ENCODE measurements around the gene PRKAG2. TPM values are rescaled to one million over a fixed set of nuclear protein-coding genes. Genes with fewer than 3 reads are reported as not detected.
A peak's percentile ranks its signal among the peaks of the same experiment; 100 is the strongest.

The PRKAG2 gene
- total RNA-seq, 1 donor from 2014 or later, result 25.4 TPM

- peak; percentile 81 for DNase-seq (ENCODE audit: extremely low read depth, low read depth, low spot score)
Observed at GRCh38 chr7:151687523-151688235, 189.2 kb downstream of the PRKAG2 start.

DNA sequence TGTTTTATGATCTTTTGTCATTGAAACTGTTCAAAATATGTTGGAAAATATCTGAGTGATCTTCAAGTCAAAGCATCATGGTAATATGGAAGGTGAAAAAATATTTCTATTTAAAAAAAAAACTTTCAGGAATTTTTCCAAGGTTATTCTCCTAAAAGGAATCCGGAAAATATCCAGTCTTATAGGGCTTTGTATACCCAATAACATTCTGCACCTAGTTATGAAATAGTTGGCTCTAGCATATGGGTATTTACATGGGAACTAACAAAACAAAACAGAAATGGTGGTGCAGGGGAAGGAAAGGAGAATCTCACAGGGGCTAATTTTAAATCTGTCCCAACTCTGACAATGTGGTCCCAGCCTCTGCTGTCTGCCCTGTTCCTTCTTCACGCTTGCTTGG, 190.1 kb downstream of the PRKAG2 start:
- no peak for DNase-seq (ENCODE audit: extremely low read depth, low read depth, low spot score)

DNA sequence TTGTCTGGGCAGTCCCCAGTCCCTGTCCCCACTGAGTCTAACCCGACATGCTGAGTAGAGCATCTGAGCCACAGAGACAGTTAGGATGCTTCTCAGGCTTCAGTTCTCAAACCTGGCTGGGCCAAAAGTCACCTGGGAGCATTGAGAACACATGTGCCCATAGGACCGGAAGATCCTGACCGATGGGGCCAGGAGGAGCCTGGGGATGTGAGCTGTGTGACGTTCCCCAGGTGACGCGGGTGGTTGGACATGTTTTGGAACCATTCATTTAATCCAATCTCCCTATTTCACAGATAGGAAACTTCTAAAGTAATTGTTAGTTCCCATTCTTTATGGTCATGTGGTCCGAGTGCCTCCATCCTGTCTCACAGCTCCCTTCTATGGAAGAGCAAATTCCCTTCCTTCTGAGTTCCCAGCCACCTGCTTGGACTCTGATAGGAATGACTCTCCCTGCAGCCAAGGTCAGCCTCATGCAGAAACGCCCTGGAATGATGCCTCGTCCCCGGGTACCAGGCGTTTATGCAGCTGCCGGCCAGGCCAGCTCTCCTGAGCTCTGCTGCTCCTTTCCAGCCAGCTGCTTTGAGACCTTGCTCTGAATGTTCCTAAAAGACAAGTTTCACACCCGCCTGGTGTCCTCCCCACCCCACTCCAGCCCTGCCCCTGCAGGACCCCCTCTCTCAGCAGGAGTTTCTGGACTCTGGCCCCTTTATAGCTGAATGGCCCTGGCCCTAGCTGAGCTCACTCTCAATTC, 190.7 kb downstream of the PRKAG2 start:
- no peak for DNase-seq (ENCODE audit: extremely low read depth, low read depth, low spot score)

DNA sequence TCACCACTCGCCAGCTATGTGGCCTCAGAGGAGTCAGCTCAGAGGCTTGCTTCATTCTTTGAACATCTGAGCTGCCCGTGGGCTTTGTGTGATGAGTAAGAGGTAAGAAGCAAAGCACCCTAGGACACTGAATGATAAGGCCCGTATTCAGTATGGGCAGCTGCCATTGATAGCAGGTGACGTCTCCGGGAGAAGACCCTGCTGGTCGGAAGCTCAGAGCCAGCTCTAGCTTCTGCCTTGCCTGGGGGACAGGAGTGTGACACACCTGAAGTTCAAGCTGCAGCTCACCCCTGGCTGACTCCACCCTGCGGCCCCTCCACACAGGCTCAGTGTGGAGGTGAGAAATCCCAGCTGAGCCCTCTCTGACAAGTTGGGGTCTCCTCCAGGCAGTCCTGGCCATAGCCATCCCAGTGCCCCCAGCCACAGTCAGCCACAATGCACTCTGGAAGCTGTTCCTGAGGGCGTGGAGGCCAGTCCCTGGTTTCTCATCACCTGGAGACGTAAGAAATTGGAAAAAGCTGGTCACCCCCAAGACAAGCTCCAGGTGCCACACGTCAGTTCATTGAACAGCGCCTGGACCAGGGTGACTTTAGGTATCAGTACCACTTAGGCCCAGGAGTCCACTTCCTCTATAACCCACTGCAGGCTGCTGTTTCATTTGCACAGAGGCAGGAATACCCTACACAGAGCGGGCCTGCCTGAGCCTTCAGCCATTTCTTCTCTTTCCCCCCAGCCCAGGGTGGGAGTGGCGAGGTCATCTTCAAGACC, 192.3 kb downstream of the PRKAG2 start:
- no peak for DNase-seq (ENCODE audit: extremely low read depth, low read depth, low spot score)

DNA sequence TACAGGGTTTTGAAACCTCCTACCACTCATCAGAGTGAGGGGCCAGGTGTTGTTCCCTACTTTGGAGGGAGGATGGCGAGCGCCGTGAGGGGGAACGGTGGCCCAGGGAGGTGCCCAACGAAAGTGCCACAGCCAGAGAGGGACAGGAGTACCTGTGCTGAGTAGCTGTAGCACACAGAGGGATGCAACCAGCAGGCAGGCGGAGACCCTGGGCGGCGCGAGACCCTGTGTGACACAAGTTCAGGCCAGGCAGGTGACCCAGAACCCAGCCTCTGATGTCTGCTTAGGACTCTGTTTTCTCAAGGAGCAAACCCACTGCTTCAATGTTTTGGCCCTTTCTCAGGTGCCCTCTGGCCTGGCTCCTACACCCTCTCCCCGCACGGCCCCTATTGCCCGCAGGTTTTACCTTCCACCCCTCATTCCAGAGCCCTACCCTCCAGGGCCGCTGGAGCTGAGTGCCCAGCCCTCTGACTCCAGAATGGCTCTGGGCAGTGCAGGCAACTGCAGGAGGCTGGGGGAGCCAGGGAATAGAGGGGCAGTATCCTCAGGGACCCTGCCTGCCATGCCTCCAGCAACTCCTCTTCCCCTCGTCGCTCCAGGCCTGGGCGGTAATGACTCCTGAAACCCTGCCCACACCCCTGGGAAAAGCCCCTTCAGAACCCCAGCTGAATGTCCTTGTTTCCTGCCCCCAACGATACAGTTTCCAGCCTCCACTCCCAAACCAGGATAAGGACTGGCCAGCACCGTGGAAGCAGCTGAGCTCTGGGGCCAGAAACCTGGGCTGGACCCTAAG, 193.1 kb downstream of the PRKAG2 start:
- DNase-seq (ENCODE audit: extremely low read depth, low read depth, low spot score), result no peak

DNA sequence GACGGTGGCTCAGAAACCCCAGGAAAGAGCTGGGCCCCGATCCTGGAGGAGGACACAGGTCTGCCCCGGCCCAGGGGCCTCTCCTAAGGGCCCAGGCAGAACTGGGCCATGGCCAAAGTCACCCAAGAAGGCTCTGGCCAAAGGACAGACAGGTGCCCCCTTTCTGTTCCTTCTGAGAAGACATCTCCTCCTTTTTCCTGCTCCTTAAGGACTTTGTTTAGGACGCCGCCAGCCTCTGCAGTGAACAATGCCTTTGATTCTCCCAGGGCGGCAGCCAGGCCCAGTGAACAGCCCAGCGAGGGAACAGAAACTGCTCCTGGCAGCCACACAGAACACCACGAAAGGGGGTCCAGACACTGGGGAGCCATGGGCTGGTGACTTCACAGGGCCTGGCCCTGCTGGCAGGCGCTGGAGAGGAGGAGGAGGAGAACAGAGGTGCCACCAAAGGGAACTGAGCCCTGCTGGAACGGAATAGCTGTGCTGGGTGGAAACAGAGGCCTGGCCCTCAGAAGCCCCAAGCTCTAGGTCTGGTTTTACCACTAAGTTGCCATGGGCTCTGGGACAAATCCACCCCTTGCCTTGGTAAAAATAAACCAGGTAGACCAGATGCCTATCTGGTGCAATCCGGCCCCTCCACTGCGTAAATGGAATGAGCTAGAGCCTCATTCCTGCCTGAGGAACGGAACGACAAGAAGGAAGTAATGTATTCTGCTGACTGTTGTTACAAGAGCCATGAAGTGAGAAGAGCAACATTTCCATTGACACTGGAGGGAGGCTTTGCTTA, 193.9 kb downstream of the PRKAG2 start:
- DNase-seq (ENCODE audit: extremely low read depth, low read depth, low spot score), result no peak

DNA sequence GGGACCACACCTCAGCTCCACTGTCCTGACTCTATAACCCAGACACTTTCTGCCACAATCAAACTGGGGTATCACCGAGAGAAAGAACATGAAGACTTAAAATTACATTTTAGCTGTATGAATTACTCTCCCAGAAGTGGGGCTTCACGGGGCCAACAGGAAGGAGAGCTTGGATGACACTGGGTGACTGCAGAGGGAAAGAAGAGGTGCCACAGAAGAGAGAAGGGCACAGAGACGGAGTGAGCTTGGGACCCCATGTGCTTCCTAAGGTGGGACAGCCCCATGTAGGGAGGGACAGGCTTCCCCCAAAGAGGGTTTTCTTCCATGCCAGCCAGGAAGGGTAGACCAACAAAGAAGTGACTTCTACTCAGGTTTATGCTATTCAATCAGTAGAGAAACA, 195.2 kb downstream of the PRKAG2 start:
- DNase-seq (ENCODE audit: extremely low read depth, low read depth, low spot score), result no peak

- DNase-seq (ENCODE audit: extremely low read depth, low read depth, low spot score), result no peak
Observed at GRCh38 chr7:151680810-151681209, 196.1 kb downstream of the PRKAG2 start.

GRCh38 chr7:151679881-151680612, 196.9 kb downstream of the PRKAG2 start:
- no peak for DNase-seq (ENCODE audit: extremely low read depth, low read depth, low spot score)

- no peak for DNase-seq (ENCODE audit: extremely low read depth, low read depth, low spot score)
Observed at GRCh38 chr7:151679071-151679708, 197.7 kb downstream of the PRKAG2 start.

DNA sequence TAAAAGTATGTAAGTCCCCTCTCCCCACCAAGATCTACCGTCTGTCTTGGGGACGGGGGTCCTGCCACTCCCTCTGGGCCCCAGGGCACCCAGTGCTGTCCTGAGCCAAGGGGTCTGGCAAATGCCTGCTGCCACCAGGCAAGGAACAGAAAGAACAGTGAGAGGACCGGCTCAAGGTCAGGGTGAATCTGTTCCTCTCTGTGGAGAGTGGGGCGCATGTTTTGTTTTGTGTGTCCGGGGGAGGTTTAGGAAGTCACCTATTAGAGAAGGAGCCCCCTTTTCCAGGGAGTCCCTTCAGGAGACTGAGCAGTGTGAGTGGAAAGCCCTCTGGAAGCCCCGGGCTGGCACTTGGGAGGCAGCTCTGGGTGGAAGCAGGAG, 198.7 kb downstream of the PRKAG2 start:
- no peak for DNase-seq (ENCODE audit: extremely low read depth, low read depth, low spot score)

- DNase-seq (ENCODE audit: extremely low read depth, low read depth, low spot score), result no peak
Observed at GRCh38 chr7:151677581-151678226, 199.2 kb downstream of the PRKAG2 start.

DNA sequence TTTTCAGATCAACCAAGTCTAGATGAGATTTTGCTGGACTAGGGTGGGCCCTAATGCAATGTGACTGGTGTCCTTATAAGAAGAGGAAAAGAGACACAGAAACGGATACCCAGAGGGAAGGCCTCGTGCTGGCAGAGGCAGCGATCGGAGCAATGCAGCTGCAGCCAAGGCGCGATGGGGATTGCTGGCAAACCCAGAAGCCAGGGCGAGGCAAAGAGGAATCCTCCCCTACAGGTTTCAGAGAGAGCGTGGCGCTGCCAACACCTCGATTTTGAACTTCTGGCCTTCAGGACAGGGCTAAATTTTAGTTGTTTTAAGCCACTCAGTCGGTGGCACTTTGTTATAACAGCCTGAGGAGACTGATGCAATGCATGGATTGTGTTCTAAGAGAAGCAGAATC, 200.2 kb downstream of the PRKAG2 start:
- DNase-seq (ENCODE audit: extremely low read depth, low read depth, low spot score), result no peak

DNA sequence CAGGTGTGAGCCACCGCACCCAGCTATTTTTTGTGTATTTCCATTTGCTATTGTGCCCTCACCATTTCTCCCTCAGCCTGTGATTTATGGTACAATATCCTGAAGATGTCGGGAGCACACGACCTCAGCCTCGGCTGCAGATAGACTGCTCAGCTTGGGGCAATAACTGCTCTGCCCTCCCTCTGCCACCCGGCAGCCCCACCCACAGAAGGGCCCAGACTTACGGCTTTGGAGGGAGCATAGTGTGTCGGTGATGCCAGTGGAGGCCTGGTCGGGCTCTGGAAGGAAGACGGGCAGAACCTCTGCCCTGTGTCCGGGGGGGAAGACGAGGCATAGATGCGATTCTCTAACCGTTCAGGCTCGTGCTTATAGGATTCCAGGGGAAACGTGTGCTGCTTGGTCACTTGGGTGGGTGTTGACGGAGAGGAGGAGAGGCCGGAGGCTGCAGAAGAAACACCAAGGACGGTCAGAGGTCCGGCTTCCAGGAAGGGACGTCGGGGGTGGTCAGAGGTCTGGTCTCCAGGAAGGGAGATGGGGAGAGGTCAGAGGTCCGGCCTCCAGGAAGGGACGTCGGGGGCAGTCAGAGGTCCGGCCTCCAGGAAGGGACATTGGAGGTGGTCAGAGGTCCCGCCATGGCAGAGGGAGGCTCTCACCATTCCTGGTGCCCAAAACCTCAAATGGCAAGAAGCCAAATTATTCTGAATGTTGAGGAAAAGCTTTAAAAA, 201.6 kb downstream of the PRKAG2 start:
- no peak for DNase-seq (ENCODE audit: extremely low read depth, low read depth, low spot score)

DNA sequence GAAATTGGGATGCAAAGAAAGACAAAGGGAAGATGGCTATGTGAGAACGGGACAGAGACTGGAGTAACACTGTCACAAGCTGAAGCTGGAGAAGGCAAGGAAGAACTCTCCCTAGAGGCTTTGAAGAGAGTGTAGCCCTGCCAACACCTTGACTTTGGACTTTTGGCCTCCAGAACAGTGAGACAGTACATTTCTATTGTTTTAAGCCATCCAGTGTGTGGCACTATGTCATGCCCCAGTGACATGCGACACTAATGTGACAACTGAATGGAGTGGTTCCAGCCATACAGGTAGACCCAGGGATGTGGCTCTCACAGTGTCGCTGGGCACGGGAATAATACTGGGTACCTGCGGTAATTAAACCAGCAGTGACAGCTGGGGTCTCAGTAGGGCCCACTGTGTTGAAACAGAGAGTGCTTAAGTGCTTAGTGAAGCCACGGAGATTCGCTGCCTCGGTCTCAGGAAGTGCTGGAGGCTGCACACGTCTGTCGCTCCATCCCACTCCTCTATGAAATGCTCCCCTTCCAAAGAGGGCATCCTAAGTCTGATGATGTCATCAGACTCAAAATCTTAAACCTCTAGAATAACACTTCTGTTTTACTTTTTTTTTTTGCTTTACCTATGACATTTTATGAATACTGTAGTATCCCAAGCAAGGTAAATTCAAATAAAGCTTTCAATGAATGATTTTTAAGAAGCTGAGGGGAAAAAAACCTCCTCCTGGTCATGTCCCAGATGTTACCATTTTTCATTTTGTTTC, 202.6 kb downstream of the PRKAG2 start:
- no peak for DNase-seq (ENCODE audit: extremely low read depth, low read depth, low spot score)

DNA sequence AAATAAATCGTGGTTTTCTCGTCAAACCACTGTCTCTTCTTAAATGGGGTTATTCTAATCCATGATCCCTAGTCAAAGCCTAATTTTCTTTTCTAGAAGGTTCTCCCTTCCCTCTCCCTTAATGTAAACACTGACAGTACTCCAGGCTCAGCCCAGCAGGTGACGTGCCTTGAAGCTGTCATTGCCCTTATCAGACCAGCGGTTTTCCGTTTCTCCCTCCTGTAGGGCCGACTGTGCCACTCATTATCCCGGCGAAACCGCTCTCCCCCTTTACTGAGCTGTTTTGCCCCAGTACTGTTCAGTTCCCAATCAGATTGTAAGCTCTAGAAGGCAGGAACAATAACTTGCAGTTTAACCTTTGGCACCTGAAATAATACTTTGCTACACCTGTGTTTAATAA, 203.7 kb downstream of the PRKAG2 start:
- DNase-seq (ENCODE audit: extremely low read depth, low read depth, low spot score), result no peak

GRCh38 chr7:151672716-151673115, 204.2 kb downstream of the PRKAG2 start:
- no peak for DNase-seq (ENCODE audit: extremely low read depth, low read depth, low spot score)

Measured in glomerular endothelial cell (primary cell).